Progenitor cell of endocrine pancreas (in vitro differentiated cells): Measurements from ENCODE around the gene CYTH1. TPM values are rescaled to one million over a fixed set of nuclear protein-coding genes. Genes with fewer than 3 reads are reported as not detected.

Source experiments
- DNase-seq: peaks from one replicate; pipeline ENCODE4 v3.0.0; 2021; ENCODE audit warnings: low spot score; ENCODE audit not compliant: unreplicated experiment
- H3K27ac Mint-ChIP-seq: 2 replicates; pipeline ENCODE4 v1.8.0; 2021; ENCODE audit warnings: mild to moderate bottlenecking, moderate library complexity, mixed read lengths
- H3K27me3 Mint-ChIP-seq: 2 replicates; pipeline ENCODE4 v1.8.0; 2021; ENCODE audit warnings: mixed read lengths
- H3K36me3 Mint-ChIP-seq: 2 replicates; pipeline ENCODE4 v1.8.0; 2022; ENCODE audit warnings: mixed read lengths; ENCODE audit not compliant: insufficient read depth
- H3K4me1 Mint-ChIP-seq: 2 replicates; pipeline ENCODE4 v1.8.0; 2021; ENCODE audit warnings: low read depth, mixed read lengths
- H3K4me3 Mint-ChIP-seq: 2 replicates; pipeline ENCODE4 v1.8.0; 2021; ENCODE audit warnings: low read depth, mild to moderate bottlenecking, moderate library complexity, mixed read lengths
- H3K9me3 Mint-ChIP-seq: 2 replicates; pipeline ENCODE4 v1.8.0; 2021; ENCODE audit warnings: low read depth, mixed read lengths
- CTCF ChIP-seq: fragments of 200-600 bp; sonication (generic); IDR thresholded peaks from one replicate; pipeline ENCODE4 v1.5.0; 2021; ENCODE audit warnings: antibody characterized with exemption, mild to moderate bottlenecking; ENCODE audit not compliant: unreplicated experiment
- total RNA-seq: library from RNA; stranded (reverse); gene quantifications from 2 replicates; pipeline ENCODE4 v1.2.1, GENCODE V29; 2021

Gene CYTH1
- total RNA-seq, 1 donor from 2014 or later: 33.3 TPM

GRCh38 chr17:78795861-78796516 is 13.9 kb upstream of the CYTH1 start:
- Mint-ChIP-seq H3K36me3 (peaks cover 33% of the 10 kb centered on the region), H3K27me3 (no peaks in the 10 kb centered on the region)

GRCh38 chr17:78794864-78795640 is 13.0 kb upstream of the CYTH1 start:
- H3K9me3 Mint-ChIP-seq: no peaks in the 10 kb centered on the region
- peaks cover 33% of the 10 kb centered on the region for H3K36me3 Mint-ChIP-seq
- no peaks in the 10 kb centered on the region for H3K27me3 Mint-ChIP-seq
- H3K27ac Mint-ChIP-seq: no peak overlapping the region
- no peak for DNase-seq
- TF ChIP-seq CTCF: no peak
- H3K4me1 Mint-ChIP-seq: no peaks in the 10 kb centered on the region
- no peak overlapping the region for H3K4me3 Mint-ChIP-seq

More at GRCh38 chr17:78795861-78796516, 13.9 kb upstream of the CYTH1 start:
- TF ChIP-seq CTCF: no peak
- DNase-seq: no peak
- H3K4me1 Mint-ChIP-seq: no peaks in the 10 kb centered on the region
- no peaks in the 10 kb centered on the region for H3K9me3 Mint-ChIP-seq
- no peak overlapping the region for H3K4me3 Mint-ChIP-seq
- no peak overlapping the region for H3K27ac Mint-ChIP-seq

GRCh38 chr17:78794399-78794798 is 12.3 kb upstream of the CYTH1 start:
- peaks cover 31% of the 10 kb centered on the region for H3K36me3 Mint-ChIP-seq
- no peak overlapping the region for H3K4me3 Mint-ChIP-seq
- H3K27me3 Mint-ChIP-seq: no peaks in the 10 kb centered on the region
- H3K4me1 Mint-ChIP-seq: peaks cover 4% of the 10 kb centered on the region
- no peaks in the 10 kb centered on the region for H3K9me3 Mint-ChIP-seq
- H3K27ac Mint-ChIP-seq: no peak overlapping the region
- DNase-seq: no peak
- no peak for TF ChIP-seq CTCF

- DNase-seq: no peak
- no peaks in the 10 kb centered on the region for H3K27me3 Mint-ChIP-seq
- H3K36me3 Mint-ChIP-seq: peaks cover 28% of the 10 kb centered on the region
- no peak overlapping the region for H3K27ac Mint-ChIP-seq
- TF ChIP-seq CTCF: no peak
- H3K4me3 Mint-ChIP-seq: no peak overlapping the region
- H3K9me3 Mint-ChIP-seq: no peaks in the 10 kb centered on the region
- peaks cover 4% of the 10 kb centered on the region for H3K4me1 Mint-ChIP-seq
Observed at GRCh38 chr17:78793968-78794367, 11.9 kb upstream of the CYTH1 start.

- H3K36me3 Mint-ChIP-seq: peaks cover 25% of the 10 kb centered on the region
- H3K4me3 Mint-ChIP-seq: no peak overlapping the region
- peaks cover 4% of the 10 kb centered on the region for H3K4me1 Mint-ChIP-seq
- TF ChIP-seq CTCF: no peak
- H3K27ac Mint-ChIP-seq: no peak overlapping the region
- no peaks in the 10 kb centered on the region for H3K27me3 Mint-ChIP-seq
- H3K9me3 Mint-ChIP-seq: no peaks in the 10 kb centered on the region
- no peak for DNase-seq
Observed at GRCh38 chr17:78793415-78793814, 11.3 kb upstream of the CYTH1 start.
